IPS-15b (cell line): ENCODE data around the gene LYRM9.

Source experiments
- H3K27me3 ChIP-seq: one replicate; pipeline ENCODE4 v1.6.1; 2013; ENCODE audit warnings: low read length; ENCODE audit not compliant: control insufficient read depth, insufficient read depth
- H3K36me3 ChIP-seq: one replicate; pipeline ENCODE4 v1.6.1; 2013; ENCODE audit warnings: low read length; ENCODE audit not compliant: control insufficient read depth, insufficient read depth
- H3K4me1 ChIP-seq: one replicate; pipeline ENCODE4 v1.6.1; 2013; ENCODE audit warnings: mild to moderate bottlenecking, low read length; ENCODE audit not compliant: control insufficient read depth, insufficient read depth
- H3K4me3 ChIP-seq: one replicate; pipeline ENCODE4 v1.5.1; 2013; ENCODE audit warnings: low read depth, low read length
- H3K9ac ChIP-seq: one replicate; pipeline ENCODE4 v1.6.1; 2013; ENCODE audit warnings: low read depth, mild to moderate bottlenecking, low read length
- H3K9me3 ChIP-seq: one replicate; pipeline ENCODE4 v1.6.1; 2013; ENCODE audit warnings: mild to moderate bottlenecking, low read length; ENCODE audit not compliant: control insufficient read depth, insufficient read depth

Gene LYRM9

DNA sequence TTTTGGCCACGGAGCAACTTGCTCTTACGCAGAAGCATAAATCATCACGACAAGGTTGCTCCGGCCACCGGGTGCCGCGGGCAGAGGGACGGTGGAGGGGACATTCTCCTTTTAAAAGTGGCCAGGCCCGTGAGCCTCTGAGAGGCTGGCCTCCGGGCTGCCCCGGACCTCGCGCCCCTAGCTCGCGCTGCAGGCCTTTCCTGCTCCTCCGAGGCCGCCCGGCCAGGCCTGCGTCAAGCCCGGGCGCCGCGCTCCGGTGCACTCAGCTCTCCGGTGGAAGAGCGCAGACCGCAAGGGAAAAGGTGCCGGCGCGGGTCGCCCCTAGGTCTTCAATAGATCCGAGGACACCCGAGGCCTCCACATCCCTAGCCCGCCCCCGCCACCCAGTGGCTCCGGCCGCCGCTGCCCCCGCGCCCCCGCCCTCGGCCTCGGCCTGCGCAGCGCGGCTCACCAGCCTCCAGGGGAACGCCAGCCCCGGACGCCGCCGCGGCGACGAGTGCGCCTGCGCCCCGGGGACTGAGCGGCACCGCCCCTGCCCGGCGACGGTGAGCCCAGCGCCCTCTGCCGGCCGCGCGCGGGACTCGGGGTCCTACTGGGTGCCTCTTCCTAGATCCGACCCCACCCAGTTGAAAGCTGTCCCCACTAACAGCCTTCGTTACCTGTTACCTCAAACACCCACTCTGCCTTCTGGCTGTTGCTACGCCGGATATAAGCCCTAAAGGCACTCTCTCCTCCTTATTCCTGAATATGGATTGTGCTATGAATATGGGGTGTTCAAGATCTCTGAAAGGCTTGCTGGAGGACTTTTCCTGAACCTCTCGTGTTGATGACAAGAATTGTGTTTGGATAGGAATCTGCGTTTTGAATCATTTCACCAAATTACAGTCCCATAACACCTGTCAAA, at the start of gene LYRM9:
TSS of gene LYRM9 (minus strand) at position 500 of the 904 bp plus-strand sequence. CDS start 10,671 bp downstream, outside the sequence.
- Histone ChIP-seq H3K4me3 (peak within 1 kb of the TSS; percentile 56), H3K9me3 (no peaks in the 10 kb centered on the region), H3K36me3 (no peaks in the 10 kb centered on the region), H3K9ac (peak within 1 kb of the TSS; percentile 17), H3K4me1 (peaks cover 40% of the 10 kb centered on the region), H3K27me3 (peaks cover 16% of the 10 kb centered on the region)

DNA sequence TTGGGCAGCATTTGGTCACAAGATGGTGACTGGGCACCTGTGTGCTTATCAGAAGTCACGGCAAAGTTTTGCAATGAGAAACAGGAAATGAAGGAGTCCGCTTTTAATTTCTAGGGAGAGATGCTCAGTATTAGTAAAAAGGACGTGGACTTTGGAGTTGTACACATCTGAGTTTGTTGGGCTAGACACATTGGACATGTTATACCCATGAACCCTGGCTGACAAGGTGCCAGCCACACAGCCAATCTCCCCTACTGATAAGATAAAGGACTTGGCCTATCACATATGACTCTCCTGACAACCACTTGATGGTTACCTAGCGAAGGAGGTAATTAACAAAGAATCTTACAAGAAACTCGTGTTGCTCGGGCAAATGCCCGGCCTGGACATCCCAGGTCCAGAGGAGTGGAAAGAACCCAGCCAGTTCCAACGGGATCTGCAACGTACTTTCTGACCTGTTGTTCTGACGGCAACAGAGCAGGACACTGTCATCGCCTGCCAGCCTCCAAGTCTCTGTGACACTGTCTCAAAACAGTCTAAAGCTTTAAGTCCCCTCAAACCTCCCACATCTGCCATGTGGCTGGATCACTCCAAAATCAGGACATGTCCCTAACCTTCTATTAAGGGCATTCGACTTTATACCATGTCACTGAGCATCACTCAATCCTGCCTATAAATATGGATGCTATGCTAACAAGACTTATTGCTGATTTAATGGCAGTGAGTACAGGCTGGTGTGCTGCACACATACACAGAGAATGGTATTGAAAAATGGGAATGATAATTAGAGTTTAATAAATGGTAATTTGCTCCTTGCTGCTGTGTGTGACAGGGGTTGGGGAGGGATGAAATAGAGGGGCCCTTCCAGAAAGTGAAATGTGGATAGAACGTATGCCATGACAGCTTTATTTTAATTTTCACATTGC, 47.6 kb upstream of the LYRM9 start:
- Histone ChIP-seq H3K4me3 (no peak overlapping the region), H3K4me1 (peaks cover 39% of the 10 kb centered on the region), H3K9ac (no peak overlapping the region), H3K27me3 (no peaks in the 10 kb centered on the region), H3K36me3 (no peaks in the 10 kb centered on the region), H3K9me3 (no peaks in the 10 kb centered on the region)

GRCh38 chr17:27939474-27940465, 46.6 kb upstream of the LYRM9 start:
- Histone ChIP-seq H3K4me1 (peaks cover 43% of the 10 kb centered on the region), H3K9me3 (no peaks in the 10 kb centered on the region), H3K36me3 (no peaks in the 10 kb centered on the region), H3K27me3 (no peaks in the 10 kb centered on the region), H3K4me3 (no peak overlapping the region), H3K9ac (no peak overlapping the region)

GRCh38 chr17:27938864-27939263, 45.7 kb upstream of the LYRM9 start:
- H3K4me3 ChIP-seq: no peak overlapping the region
- no peaks in the 10 kb centered on the region for H3K9me3 ChIP-seq
- H3K36me3 ChIP-seq: no peaks in the 10 kb centered on the region
- H3K27me3 ChIP-seq: no peaks in the 10 kb centered on the region
- H3K4me1 ChIP-seq: peaks cover 40% of the 10 kb centered on the region
- H3K9ac ChIP-seq: no peak overlapping the region

GRCh38 chr17:27938241-27938640, 45.1 kb upstream of the LYRM9 start:
- H3K27me3 ChIP-seq: no peaks in the 10 kb centered on the region
- no peaks in the 10 kb centered on the region for H3K9me3 ChIP-seq
- H3K4me1 ChIP-seq: peaks cover 40% of the 10 kb centered on the region
- no peak overlapping the region for H3K9ac ChIP-seq
- no peak overlapping the region for H3K4me3 ChIP-seq
- no peaks in the 10 kb centered on the region for H3K36me3 ChIP-seq

- no peak overlapping the region for H3K4me3 ChIP-seq
- no peaks in the 10 kb centered on the region for H3K27me3 ChIP-seq
- H3K36me3 ChIP-seq: no peaks in the 10 kb centered on the region
- no peaks in the 10 kb centered on the region for H3K9me3 ChIP-seq
- H3K9ac ChIP-seq: no peak overlapping the region
- H3K4me1 ChIP-seq: peaks cover 40% of the 10 kb centered on the region
Measured at GRCh38 chr17:27937025-27937546, 43.9 kb upstream of the LYRM9 start.

GRCh38 chr17:27930000-27930399, 36.8 kb upstream of the LYRM9 start:
- peaks cover 6% of the 10 kb centered on the region for H3K4me1 ChIP-seq
- no peaks in the 10 kb centered on the region for H3K36me3 ChIP-seq
- H3K9me3 ChIP-seq: no peaks in the 10 kb centered on the region
- no peak overlapping the region for H3K9ac ChIP-seq
- no peak overlapping the region for H3K4me3 ChIP-seq
- no peaks in the 10 kb centered on the region for H3K27me3 ChIP-seq

DNA sequence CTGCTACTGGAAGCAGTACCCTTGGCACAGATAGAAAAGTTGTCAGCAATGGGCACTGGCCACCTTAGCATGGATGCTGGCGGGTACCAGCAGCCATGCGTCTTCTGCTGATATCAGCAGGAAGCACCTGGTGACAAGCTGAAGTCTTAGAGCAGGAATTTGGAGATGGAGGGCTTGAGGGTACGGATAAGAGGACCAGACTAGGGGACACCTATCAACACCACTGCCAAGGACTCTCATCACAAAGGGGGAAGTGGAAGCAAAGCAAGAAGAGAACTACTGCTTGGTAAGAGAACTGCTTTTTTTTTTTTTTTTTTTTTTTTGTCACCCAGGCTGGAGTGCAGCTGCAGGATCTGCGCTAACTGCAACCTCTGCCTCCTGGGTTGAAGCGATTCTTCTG, 35.4 kb upstream of the LYRM9 start:
- H3K4me3 ChIP-seq: no peak overlapping the region
- H3K36me3 ChIP-seq: no peaks in the 10 kb centered on the region
- no peak overlapping the region for H3K9ac ChIP-seq
- H3K9me3 ChIP-seq: no peaks in the 10 kb centered on the region
- H3K4me1 ChIP-seq: no peaks in the 10 kb centered on the region
- no peaks in the 10 kb centered on the region for H3K27me3 ChIP-seq

DNA sequence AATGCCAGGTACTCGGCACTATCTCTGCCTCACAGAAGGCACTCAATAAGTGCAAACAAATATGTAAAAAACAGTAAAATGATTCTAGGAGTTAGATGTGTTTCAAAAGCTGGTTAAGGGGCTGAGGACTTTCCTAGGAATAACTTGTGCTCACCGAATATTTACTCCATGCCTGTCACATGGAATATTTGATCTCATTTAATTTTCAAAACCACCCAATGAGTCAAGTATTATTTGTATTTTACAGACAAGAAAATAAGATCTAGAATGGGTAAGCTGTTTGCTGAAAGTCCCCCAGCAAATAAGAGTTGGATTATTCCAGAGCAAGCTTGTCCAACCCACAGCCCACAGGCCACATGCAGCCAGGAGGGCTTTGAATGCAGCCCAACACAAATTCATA, 34.6 kb upstream of the LYRM9 start:
- Histone ChIP-seq H3K9me3 (no peaks in the 10 kb centered on the region), H3K27me3 (peaks cover 2% of the 10 kb centered on the region), H3K4me3 (no peak overlapping the region), H3K36me3 (no peaks in the 10 kb centered on the region), H3K9ac (no peak overlapping the region), H3K4me1 (no peaks in the 10 kb centered on the region)

DNA sequence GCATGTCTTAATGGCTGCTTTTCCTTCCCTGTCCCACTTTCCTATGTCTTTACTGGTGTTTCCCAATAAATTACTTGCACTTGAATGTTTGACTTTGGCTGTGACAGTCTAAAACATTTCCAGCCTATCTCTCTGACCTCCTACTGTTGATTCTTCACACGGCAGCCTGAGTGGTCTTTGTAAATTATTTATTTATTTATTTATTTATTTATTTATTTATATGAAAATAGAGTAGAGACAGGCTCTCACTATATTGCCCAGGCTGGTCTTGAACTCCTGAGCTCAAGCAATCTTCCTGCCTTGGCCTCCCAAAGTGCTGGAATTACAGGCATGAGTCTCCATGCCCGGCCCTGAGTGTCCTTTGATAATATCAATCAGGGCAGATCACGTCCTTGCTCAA, 28.4 kb upstream of the LYRM9 start:
- Histone ChIP-seq H3K4me1 (no peaks in the 10 kb centered on the region), H3K36me3 (no peaks in the 10 kb centered on the region), H3K27me3 (peaks cover 43% of the 10 kb centered on the region), H3K9ac (no peak overlapping the region), H3K9me3 (no peaks in the 10 kb centered on the region), H3K4me3 (no peak overlapping the region)

DNA sequence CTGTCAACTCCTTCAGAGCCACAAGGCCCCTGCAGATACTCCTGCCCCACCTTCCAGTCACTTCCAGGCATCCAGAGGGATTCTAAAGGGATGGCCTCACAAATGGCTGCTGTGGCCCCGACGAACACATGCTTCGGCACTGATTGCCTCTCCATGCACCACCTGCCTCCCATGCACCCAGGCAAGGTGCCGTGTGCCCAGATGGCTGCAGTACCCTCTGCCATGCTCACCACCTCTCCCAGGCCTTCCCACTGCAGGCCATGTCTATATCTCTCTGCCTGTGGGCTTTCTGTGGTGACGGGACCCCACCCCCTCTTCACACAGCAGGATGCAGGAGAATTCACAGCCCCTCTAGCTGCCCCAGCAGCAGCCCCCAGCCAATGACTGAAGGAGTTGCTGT, 27.9 kb upstream of the LYRM9 start:
- Histone ChIP-seq H3K9me3 (no peaks in the 10 kb centered on the region), H3K4me3 (no peak overlapping the region), H3K27me3 (peaks cover 48% of the 10 kb centered on the region), H3K36me3 (no peaks in the 10 kb centered on the region), H3K9ac (no peak overlapping the region), H3K4me1 (peaks cover 3% of the 10 kb centered on the region)
